Islet precursor cell (in vitro differentiated cells): ENCODE data around the gene COL4A2.
"Not testable (repeated sequence)": the region's sequence is repeated elsewhere in the genome, so short reads cannot be mapped to it uniquely, and the experiment has no call there.

Experiments used
- DNase-seq: peaks from one replicate; pipeline ENCODE4 v3.0.0-alpha.2; 2018

The COL4A2 gene

GRCh38 chr13:110387451-110388107 lies 80.5 kb downstream of the COL4A2 start:
- DNase-seq: peak; percentile 82

DNA sequence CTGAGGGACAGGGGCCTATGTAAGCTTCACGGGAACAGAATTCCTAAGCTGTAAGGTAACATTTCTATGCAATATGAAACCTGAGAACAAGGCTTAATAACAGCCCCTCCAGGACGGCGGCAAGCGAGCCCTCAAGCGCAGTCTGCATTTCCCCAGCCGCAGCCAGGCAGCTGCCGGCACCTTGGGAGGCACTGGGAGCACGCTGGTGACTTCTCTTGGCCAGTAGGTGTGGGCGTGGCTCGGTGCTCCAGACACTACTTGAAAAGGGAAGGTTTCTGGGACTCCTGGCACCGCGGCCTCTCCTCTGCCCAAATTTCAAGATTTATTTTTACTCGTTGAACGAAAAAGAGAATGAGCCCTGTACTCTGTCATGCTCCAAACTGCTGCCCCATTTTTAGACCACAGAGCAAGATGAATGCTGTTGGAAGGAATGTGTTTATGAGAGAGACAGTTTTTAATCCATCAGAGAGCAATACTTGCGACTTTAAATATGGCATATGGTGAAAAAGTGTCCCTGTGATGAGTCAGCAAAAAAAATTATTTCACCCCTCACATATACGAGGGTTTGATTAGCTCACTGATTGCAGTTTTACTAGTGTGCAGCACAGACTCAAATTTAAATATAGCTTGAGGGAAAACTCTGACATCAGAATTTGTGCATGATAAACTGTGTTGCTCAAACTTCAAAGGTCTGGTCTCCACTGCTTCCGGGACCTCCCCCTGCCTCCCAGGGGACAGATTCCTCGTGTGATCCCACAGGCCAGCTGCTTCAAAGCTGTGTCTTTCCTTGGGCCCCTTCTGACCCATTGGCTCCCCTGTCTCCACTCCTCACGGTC lies 81.2 kb downstream of the COL4A2 start:
- peak; percentile 89 for DNase-seq

- no peak for DNase-seq
Measured at GRCh38 chr13:110390567-110390966, 83.5 kb downstream of the COL4A2 start.

- no peak for DNase-seq
Measured at GRCh38 chr13:110391273-110391672, 84.2 kb downstream of the COL4A2 start.

DNA sequence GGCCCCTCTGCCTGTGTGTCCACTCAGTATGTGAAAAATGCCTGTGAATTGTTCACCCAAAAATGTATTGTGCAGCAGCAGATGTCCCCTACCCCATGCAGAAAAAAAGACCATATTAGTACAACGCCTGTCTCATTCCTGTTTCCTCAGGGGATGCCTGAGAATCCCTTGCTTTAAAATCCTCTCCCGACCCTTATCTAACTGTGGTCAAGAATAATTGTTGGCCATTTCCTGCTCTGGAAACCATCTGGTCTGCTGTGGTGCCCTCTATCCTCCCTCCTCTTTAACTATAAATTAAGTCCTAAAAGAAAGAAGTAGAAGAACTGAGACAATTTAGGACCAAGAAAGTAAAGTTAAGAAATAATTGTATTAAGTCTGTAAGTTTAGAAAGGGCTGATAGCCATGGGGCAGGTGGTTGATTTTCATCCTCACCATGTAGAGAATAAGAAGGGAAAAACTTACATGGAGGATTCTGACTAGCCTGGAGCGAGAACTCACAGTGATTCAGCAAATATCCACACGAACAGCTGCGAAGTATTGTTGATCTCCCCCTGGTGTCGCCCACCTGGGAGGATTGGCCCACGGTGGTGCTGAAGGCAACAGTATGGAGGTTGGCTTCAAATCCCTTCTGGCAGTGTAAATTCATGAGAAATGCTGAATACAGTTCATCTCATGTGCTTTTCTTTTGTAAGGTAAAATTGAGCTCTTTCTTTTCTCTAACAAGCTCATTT lies 85.6 kb downstream of the COL4A2 start:
- DNase-seq: peak; percentile 79

- DNase-seq: no peak
Measured at GRCh38 chr13:110393761-110394160, 86.7 kb downstream of the COL4A2 start.

- DNase-seq: no peak
Measured at GRCh38 chr13:110394371-110394841, 87.3 kb downstream of the COL4A2 start.

GRCh38 chr13:110395616-110396015 lies 88.5 kb downstream of the COL4A2 start:
- not testable (repeated sequence) for DNase-seq

DNA sequence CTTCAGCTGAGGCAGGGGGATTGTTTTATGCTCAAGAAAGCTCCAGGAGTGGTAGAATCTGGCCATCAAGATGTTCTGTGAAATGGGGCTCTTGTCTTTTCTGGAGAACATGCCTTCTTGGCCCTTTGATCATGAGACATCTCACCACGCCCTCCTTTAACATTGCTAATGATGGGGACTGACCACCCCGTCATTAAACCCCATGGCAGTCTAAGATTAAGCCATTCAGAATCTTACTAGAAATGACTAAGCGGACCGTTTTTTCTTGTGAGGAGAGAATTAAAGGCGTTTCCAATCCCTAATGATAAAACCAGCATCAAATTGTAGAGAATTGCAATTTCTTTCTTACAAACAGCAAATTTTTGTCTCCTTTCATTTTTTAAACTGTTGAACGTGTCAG lies 89.4 kb downstream of the COL4A2 start:
- peak; percentile 5 for DNase-seq

DNA sequence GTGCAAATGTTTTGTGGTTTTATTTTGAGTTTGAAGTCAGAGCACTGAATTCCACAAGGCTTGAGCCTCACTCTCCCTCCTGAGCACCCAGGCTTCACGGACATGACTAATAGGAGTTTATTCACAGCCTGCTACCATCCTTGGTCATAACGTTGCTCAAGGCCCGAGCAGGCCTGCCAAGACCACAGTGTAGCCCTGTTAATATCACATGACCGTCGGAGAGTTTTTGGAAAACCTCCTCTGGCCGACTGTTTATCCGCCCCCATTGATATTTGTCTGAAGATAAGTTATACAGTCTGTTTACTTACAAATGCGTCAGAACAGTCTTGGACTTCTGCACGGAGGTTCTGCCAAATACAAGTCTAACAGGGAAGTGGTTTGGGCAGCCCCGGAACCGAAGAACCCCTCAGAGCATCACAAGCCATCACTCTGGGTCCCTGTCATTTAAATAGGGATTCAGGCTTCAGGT lies 89.9 kb downstream of the COL4A2 start:
- peak; percentile 65 for DNase-seq

GRCh38 chr13:110397436-110398115 lies 90.5 kb downstream of the COL4A2 start:
- no peak for DNase-seq

DNA sequence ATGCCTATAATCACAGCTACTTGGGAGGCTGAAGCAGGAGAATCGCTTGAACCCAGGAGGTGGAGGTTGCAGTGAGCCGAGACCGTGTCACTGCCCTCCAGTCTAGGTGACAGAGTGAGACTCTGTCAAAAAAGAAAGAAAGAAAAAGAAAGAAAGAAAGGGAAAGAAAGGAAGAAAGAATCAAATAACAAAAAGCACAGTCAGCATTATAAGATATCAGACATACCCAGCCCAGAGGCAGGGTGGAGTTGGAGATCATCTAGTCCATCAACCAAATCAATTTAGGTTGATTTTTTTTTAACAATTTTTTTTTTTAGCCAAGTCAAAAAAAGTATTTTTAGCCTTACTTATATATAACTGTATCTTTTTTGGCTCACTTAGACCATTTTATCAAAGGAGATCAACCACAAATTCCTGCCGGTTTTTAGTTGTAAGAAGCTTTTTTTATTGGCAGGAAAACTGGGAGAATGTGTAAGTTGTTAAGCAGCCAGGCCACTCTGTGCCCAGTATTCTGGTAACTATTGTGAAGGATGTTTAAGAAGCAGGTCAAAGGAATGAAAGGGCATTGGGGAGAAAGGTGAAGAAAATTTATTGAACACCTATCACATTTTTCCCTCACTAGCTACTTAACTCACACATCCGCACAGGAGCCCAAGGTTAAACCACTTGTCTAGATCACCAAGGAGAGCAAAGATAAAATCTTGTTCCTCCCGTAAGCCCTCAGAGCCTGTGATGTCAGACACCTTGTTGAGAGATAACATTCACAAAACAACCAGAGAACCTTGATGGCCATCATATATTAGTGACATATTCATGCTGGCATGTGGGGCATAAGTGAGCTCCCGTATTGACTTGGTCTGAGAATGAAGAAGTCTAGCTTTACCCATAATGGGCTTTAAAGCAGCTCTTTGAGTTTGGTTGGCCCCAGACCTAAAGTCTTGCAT lies 91.8 kb downstream of the COL4A2 start:
- DNase-seq: no peak

DNA sequence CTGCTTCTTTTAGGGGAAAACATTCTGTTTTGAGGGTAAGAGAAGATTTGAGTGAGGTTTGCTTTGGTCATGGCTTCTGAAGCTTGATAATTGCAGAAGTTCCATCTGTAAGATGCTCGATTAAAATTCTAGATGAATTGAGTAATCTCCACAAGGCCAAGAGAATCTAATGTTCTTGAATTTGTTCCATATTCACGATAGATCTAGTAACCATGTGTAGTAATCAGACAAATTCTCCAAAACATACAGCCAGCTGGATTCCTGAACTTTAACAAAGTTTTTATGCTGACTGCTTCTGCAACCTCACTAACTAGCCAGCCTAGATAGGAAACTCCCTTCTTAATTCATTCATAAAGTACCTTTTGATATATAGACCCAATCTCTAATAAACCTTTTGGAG lies 92.7 kb downstream of the COL4A2 start:
- DNase-seq: no peak

GRCh38 chr13:110400786-110401533 lies 93.9 kb downstream of the COL4A2 start:
- no peak for DNase-seq

DNA sequence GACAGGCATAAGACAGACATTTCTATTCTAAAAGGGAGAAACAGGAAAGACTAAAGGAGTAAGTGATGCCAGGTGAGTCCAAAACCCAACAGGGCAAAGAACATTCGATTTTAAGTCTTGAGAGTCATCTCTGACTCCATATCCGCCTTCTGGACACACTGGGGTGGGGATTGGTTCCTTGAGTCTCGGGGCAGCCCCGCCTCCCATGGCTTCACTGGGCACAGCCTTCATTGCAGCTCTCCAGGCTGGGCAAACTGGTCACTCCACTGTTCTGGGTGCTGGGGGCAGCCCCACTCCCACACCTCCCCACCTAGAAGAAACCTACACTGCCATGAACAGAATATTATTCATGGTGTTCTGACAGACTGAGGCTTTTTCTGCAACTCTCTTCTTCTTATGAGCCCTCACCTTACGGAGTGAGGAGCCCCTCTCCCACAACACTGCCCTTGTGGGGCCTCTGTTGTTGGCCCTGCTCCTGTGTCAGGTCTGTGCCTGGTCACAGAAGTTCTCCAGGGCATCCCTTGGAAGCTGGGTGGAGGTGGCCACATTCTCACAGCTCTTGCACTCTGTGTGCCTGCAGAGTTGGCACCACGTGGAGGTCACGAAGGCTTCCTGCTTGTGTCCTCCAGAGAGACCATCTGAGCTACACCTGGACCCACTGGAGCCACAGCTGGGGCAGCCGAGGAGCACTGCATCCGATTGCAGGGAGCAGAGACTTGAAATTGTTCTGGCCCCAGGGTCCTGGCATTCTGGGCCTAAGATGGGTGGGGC lies 95.4 kb downstream of the COL4A2 start:
- no peak for DNase-seq

DNA sequence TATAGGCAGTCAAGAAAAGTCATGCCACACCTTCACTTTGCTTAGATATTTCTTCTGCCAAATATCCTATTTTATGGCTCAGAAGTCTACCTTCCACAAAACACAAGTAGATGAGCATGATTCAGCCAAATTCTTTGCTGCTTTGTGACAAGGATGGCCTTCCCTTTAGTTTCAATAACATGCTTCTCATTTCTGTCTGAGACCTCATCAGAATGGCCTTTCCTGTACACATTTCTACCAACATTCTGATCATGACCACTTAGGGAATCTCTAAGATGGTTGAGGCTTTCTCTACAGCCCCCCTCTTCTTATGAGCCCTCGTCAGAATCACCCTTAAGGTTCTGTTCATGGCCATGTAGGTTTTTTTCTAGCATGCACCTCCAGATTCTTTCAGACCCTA lies 96.2 kb downstream of the COL4A2 start:
- DNase-seq: no peak

GRCh38 chr13:110403721-110404120 lies 96.6 kb downstream of the COL4A2 start:
- DNase-seq: no peak

DNA sequence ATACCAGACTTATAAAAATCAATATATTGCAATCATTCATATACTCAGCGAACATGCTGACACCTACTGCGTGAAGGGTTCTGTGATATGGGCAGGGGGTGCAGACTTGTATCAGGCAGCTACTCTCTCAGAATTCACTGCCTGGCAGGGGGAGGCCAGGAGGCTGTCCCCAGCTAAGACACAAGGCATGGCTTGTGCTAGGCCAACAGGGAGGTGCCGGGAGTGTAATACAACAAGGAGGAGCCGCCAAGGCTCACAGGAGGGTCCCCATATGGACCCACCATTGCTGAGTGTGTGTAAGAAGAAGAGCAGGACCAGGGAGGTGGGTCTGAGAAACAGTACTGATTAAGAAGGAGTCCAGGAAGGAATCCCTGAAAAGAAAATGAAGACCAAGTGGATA lies 97.2 kb downstream of the COL4A2 start:
- no peak for DNase-seq

GRCh38 chr13:110405597-110406450 lies 98.7 kb downstream of the COL4A2 start:
- peak; percentile 81 for DNase-seq
